Testis (tissue), 2 donors: ENCODE results near the gene ELMO2.

ENCODE experiments used
- POLR2A ChIP-seq: fragments of 450-650 bp; IDR thresholded peaks from one replicate; pipeline ENCODE4 v1.6.1; 2017; ENCODE audit warnings: antibody characterized with exemption, mild to moderate bottlenecking, moderate library complexity
- TF ChIP-seq, protein P1 (sequence below), 3 experiments: fragments of 450-650 bp in 2 of 3; fragments of 200-600 bp in 1 of 3; sonication (generic) in 1 of 3; IDR thresholded peaks; one replicate each; pipeline ENCODE4 v1.5.1; 2016 to 2019; ENCODE audit warnings: antibody characterized with exemption in 3 of 3, mild to moderate bottlenecking in 2 of 3, moderate library complexity in 1 of 3

DNA sequence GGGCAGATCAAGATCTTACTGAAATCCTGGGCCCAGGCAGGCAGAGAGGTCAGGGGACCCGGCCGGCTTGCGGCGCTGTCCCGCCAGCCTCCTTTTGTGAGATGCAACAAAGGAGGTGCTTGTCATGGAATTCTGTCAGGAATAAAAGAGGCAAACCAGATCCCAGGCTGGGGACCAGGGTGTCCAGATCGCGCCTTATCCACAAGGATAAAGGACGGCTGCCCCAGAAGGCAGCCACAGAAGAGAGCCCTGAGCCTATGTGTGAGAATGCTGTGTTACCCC, 55.5 kb downstream of the ELMO2 start:
- TF ChIP-seq POLR2A = no peak
- TF ChIP-seq, protein P1, sequence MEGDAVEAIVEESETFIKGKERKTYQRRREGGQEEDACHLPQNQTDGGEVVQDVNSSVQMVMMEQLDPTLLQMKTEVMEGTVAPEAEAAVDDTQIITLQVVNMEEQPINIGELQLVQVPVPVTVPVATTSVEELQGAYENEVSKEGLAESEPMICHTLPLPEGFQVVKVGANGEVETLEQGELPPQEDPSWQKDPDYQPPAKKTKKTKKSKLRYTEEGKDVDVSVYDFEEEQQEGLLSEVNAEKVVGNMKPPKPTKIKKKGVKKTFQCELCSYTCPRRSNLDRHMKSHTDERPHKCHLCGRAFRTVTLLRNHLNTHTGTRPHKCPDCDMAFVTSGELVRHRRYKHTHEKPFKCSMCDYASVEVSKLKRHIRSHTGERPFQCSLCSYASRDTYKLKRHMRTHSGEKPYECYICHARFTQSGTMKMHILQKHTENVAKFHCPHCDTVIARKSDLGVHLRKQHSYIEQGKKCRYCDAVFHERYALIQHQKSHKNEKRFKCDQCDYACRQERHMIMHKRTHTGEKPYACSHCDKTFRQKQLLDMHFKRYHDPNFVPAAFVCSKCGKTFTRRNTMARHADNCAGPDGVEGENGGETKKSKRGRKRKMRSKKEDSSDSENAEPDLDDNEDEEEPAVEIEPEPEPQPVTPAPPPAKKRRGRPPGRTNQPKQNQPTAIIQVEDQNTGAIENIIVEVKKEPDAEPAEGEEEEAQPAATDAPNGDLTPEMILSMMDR (IDR thresholded peaks at IDR 0.05) = no peak
